Cardiac fibroblast (primary cell): ENCODE measurements around the gene GRIK2.
A peak's percentile ranks its signal among the peaks of the same experiment; 100 is the strongest.

Experiments
- DNase-seq, 2 donors: peaks; one replicate each; pipeline versions ENCODE4 v3.0.0 to v3.0.0-alpha.2; 2010; ENCODE audit warnings: low read depth in 2 of 2
- H3K4me3 ChIP-seq, 2 donors: replicated peaks in 1 of 2; 1 replicate in 1 of 2; 2 replicates in 1 of 2; pipeline ENCODE4 v1.5.1; 2011; ENCODE audit warnings: low read depth in 2 of 2, low read length in 2 of 2, mild to moderate bottlenecking in 2 of 2, moderate library complexity in 1 of 2
- CTCF ChIP-seq: IDR thresholded peaks from one replicate; pipeline ENCODE4 v1.5.1; 2011; ENCODE audit warnings: low read depth, mild to moderate bottlenecking, low read length, inconsistent platforms

GRIK2 gene

GRCh38 chr6:101490857-101491256 lies 97.3 kb downstream of the GRIK2 start:
- DNase-seq: no peak
- no peak for TF ChIP-seq CTCF
- no peak overlapping the region for H3K4me3 ChIP-seq

DNA sequence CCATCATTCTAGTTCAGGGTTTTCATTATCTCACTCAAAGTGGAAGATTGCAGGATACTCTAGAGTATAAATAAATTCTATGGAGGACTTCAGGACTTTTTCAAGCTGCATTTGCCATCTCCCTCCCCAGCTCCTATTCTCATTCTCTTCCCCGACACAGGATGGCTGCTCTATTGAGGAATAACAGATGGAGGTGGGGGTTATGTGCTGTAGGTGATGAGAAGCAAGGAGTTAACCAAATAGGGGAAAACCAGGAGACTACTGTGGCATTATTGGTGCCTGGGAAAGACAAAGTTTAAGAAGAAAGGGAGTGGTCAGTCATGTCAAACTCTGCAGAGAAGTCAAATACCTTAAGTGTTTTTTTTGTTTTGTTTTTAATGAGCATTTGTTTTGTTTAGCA lies 109.3 kb downstream of the GRIK2 start:
- no peak for DNase-seq
- H3K4me3 ChIP-seq: no peak overlapping the region

DNA sequence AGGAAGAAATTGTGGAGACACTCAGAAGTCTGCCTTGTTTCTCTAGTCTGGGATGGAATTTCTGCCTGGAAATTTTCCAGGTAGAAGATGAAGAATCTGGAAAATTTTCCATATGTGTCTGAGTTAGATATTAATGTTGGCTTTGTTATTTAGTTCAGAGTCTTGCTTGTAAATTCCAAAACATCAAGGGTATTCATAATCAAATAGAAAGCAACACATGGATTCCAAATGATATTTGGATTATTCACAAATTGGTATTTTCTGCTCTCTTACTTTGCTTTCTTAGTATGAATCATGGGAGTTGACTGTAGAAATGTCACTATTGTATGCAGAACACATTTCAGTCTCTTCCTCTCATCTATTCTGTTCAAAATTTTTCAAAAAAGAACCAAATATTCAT lies 116.0 kb downstream of the GRIK2 start:
- DNase-seq: peak; percentile 8 to 19
- TF ChIP-seq CTCF: no peak
- H3K4me3 ChIP-seq: no peak overlapping the region

More for the DNA sequence above, 109.3 kb downstream of the GRIK2 start:
- no peak for TF ChIP-seq CTCF

GRCh38 chr6:101513181-101513580 lies 119.7 kb downstream of the GRIK2 start:
- TF ChIP-seq CTCF: no peak
- DNase-seq: no peak
- H3K4me3 ChIP-seq: no peak overlapping the region

DNA sequence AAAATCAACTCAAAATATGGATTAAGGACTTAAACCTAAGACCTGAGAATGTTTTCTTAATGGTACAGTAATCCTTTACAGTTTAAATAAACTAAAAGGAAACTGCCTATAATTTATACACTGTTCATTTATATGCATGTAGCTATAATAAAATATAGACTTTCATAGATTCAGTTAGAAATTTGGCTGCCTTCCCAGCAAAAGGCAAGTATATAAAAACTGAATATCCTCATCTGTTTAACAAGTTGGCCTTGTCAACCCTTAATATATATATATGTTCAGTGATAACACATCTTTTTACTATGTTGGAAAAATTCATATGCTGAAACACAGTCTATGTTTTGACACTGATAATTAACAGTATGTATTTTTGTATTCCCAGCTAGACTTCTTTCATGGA lies 123.1 kb downstream of the GRIK2 start:
- no peak for DNase-seq
- H3K4me3 ChIP-seq: no peak overlapping the region
- TF ChIP-seq CTCF: no peak

DNA sequence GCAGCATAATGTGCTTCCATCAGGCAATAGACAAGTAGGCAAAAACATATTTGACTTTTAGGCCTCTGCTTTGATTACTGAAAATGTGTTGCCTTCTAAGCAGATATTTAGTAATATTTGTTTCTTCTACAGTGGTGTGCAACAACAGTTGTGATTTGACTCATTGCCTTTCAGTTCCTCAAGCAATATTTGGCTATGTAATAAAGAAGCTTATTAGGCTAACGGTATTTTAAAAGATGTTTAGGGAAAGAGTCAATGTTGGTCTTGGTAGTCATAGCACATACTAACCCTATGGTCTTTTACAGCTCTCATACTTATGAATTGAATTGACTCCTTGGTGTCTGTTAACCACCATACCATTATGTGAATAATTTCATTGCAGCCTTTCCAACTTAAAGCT lies 124.1 kb downstream of the GRIK2 start:
- no peak for TF ChIP-seq CTCF
- no peak for DNase-seq
- no peak overlapping the region for H3K4me3 ChIP-seq

GRCh38 chr6:101522254-101522653 lies 128.7 kb downstream of the GRIK2 start:
- no peak for TF ChIP-seq CTCF
- DNase-seq: no peak
- H3K4me3 ChIP-seq: no peak overlapping the region
